Ecto neural progenitor cell (in vitro differentiated cells): ENCODE measurements around the gene SLC1A4.
A peak's percentile ranks its signal among the peaks of the same experiment; 100 is the strongest.

Experiments used
- DNase-seq: peaks from one replicate; pipeline ENCODE4 v3.0.0-alpha.2; 2018; ENCODE audit warnings: low spot score

The SLC1A4 gene

GRCh38 chr2:65054749-65055421 is 65.7 kb downstream of the SLC1A4 start:
- DNase-seq: no peak

- DNase-seq: no peak
Observed at GRCh38 chr2:65055422-65056214, 66.4 kb downstream of the SLC1A4 start.

GRCh38 chr2:65056215-65057053 is 67.2 kb downstream of the SLC1A4 start, which contains the start of gene CEP68:
CEP68 (plus strand) TSS chr2:65056416; CDS start chr2:65069445, 13,029 bp downstream.
- peak; percentile 97 for DNase-seq

- DNase-seq: no peak
Observed at GRCh38 chr2:65057054-65057375, 67.8 kb downstream of the SLC1A4 start.

- DNase-seq: no peak
Observed at GRCh38 chr2:65057391-65058052, 68.3 kb downstream of the SLC1A4 start.

GRCh38 chr2:65059071-65059470 is 69.9 kb downstream of the SLC1A4 start:
- DNase-seq: no peak

GRCh38 chr2:65061146-65061909 is 72.1 kb downstream of the SLC1A4 start:
- DNase-seq: no peak

- no peak for DNase-seq
Observed at GRCh38 chr2:65061910-65062339, 72.7 kb downstream of the SLC1A4 start.

GRCh38 chr2:65062843-65063825 is 73.9 kb downstream of the SLC1A4 start:
- DNase-seq: no peak

- DNase-seq: no peak
Observed at GRCh38 chr2:65064728-65065552, 75.7 kb downstream of the SLC1A4 start.

GRCh38 chr2:65067806-65068553 is 78.8 kb downstream of the SLC1A4 start:
- no peak for DNase-seq

GRCh38 chr2:65069439-65069824 is 80.2 kb downstream of the SLC1A4 start:
- no peak for DNase-seq

GRCh38 chr2:65070172-65070830 is 81.1 kb downstream of the SLC1A4 start:
- DNase-seq: peak; percentile 38

GRCh38 chr2:65070856-65071255 is 81.7 kb downstream of the SLC1A4 start:
- DNase-seq: peak; percentile 17

- peak; percentile 56 for DNase-seq
Observed at GRCh38 chr2:65071499-65072180, 82.4 kb downstream of the SLC1A4 start.

GRCh38 chr2:65072181-65072970 is 83.2 kb downstream of the SLC1A4 start:
- DNase-seq: no peak
